ENCODE results near the gene ITGB2.

ITGB2 gene

DNA sequence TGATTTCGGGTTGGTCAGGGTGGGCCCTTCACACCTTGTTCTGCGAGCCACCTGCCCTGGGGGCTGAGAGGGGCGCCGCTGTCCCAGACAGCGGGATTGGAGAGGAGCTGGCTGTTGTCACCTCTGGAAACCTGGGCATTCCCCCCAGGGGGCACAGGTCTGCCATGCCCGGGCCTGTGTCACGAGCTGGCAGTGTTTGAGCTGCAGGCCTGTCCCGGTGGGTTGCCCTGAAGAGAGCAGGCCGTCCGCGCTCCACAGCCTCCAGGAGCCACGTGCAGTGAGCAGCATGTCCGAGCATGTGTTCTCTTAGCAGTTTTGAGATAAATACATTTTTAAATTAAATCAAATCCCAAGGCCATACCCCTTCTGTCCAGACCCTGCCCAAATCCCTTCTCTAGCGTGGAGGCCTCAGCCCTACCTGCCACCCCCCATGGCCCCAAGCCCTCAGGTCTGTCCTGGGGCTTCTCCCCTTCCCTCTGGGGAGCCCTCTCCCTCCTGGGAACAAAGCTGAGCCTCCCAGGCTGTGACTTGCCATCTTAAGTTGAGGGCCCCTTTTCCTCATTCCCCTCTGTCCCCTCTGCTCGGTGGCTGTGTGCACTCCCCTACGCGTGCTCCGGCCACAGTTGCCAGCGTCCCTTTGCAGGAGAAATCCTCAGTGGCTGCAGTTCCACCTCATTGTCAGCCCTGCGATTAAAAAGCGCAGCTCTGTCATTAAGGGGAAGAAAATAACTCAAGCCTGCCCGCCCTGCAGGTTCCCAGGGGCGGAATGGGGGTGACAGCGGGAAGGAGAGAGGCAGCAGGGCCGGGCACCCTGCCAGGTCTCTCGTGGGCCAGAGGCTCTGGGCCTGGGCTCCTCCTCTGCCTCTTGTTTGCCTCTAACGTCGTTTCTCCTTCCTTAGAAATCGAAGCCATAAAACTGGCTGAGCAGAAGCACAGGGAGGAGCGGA is 45.7 kb upstream of the ITGB2 start:
- peak overlapping the region in 2 of 3 experiments; percentile 28 to 42 for H3K4me3 Mint-ChIP-seq
- TF ChIP-seq, protein P1, sequence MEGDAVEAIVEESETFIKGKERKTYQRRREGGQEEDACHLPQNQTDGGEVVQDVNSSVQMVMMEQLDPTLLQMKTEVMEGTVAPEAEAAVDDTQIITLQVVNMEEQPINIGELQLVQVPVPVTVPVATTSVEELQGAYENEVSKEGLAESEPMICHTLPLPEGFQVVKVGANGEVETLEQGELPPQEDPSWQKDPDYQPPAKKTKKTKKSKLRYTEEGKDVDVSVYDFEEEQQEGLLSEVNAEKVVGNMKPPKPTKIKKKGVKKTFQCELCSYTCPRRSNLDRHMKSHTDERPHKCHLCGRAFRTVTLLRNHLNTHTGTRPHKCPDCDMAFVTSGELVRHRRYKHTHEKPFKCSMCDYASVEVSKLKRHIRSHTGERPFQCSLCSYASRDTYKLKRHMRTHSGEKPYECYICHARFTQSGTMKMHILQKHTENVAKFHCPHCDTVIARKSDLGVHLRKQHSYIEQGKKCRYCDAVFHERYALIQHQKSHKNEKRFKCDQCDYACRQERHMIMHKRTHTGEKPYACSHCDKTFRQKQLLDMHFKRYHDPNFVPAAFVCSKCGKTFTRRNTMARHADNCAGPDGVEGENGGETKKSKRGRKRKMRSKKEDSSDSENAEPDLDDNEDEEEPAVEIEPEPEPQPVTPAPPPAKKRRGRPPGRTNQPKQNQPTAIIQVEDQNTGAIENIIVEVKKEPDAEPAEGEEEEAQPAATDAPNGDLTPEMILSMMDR (IDR thresholded peaks at IDR 0.05; ENCODE audit: unreplicated experiment in 3 of 3): no peak
- H3K4me1 Mint-ChIP-seq: peaks cover 56% of the 10 kb centered on the region
- H3K9me3 Mint-ChIP-seq: no peaks in the 10 kb centered on the region
- peaks cover 3% of the 10 kb centered on the region for H3K27me3 Mint-ChIP-seq (ENCODE audit: low read depth)
- H3K36me3 Mint-ChIP-seq (ENCODE audit: low read depth): peaks cover 47% of the 10 kb centered on the region
- H3K27ac Mint-ChIP-seq: peak overlapping the region; percentile 59 to 86 (median 83)

DNA sequence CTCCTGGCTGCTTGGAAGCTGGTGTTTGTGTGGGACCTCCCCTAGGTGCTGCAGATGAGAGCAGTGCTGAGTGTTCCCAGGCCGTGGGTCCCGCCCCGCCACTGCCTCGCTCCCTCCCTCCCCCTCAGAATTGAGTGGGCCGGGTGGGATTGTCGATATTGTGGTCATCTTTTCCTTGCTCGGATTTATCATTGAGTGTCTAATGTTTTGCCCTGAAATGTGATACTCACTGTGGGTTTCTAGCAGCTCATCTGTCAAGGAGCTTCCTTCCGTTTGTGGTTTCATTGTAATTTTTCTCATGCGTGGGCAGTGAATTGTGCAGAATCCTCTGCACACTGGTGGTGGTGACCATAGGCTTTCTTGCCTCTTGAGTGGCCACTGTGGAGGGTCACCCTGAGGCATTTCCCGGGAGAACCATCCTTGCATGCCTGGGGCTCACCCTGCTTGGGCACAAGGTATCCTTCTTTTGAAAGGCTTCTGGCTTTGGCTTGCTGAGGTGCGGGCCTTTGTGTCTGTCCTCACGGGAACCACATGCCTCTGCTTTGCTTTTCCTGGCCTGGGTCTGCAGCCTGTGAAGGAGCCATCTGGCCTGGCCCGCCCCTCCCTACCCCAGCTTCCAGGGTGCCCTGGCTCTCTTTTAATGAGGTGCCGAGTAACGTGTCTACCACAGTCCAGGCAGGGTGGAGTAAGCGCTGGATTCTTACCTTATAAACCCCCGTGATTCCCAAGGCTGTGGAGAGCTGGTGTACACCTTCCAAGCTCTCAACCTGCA is 44.7 kb upstream of the ITGB2 start:
- Mint-ChIP-seq H3K27ac (peak overlapping the region in 2 of 3 experiments; percentile 24 to 68), H3K27me3 (ENCODE audit: low read depth) (peaks cover 3% of the 10 kb centered on the region), H3K9me3 (no peaks in the 10 kb centered on the region), H3K36me3 (ENCODE audit: low read depth) (peaks cover 56% of the 10 kb centered on the region), H3K4me3 (peak overlapping the region in 2 of 3 experiments; percentile 3 to 22), H3K4me1 (peaks cover 62% of the 10 kb centered on the region)
- TF ChIP-seq, protein P1 (IDR thresholded peaks at IDR 0.05; ENCODE audit: unreplicated experiment in 3 of 3): no peak

DNA sequence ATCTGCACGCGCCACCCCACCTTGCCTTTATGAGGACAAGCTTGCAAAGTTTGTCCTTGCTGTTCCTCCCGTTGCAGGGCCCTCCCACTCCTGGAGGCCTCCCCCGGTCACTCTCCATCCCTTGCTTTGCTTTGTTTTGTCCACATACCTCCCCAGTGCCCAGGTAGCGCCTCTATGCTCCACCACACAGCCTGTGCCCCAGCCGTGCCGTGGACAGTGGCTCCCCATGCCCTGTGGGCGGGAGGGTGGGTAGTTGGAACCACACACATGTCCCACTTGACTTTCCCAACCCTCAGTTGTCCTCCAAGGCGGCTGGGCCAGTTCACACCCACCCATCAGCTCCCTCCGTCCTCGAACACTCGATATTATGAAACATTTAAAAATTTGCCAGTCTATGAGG is 43.7 kb upstream of the ITGB2 start:
- H3K36me3 Mint-ChIP-seq (ENCODE audit: low read depth): peaks cover 50% of the 10 kb centered on the region
- H3K4me3 Mint-ChIP-seq: peak overlapping the region in 1 of 3 experiments; percentile 26
- no peaks in the 10 kb centered on the region for H3K9me3 Mint-ChIP-seq
- peaks cover 54% of the 10 kb centered on the region for H3K4me1 Mint-ChIP-seq
- H3K27me3 Mint-ChIP-seq (ENCODE audit: low read depth): no peaks in the 10 kb centered on the region
- TF ChIP-seq, protein P1 (IDR thresholded peaks at IDR 0.05; ENCODE audit: unreplicated experiment in 3 of 3): no peak
- H3K27ac Mint-ChIP-seq: peak overlapping the region in 2 of 3 experiments; percentile 46 to 48

DNA sequence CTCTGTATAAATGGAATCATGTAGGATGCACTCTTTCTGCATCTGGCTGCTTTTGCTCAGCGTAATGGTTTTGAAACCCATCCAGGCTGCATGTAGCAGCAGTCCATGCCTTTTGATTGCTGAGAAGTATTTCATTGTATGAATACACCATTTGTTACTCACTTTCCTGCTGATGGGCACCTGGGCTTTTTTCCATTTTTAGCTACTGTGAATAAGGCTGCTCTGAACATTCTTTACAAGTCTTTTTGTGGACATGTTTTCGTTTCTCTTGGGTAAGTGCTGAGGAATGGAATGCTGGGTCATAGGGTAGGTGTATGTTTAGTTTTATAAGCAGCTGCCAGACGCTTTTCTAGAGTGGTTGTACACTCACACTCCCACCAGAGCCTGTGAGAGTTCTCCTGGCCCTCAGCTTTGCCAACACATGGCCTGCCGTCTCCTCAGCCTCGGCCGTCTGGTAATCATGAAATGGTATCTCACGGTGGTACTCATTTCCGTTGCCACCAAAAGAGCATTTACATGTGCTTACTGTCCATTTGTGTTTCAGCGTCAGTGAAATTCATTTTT is 41.8 kb upstream of the ITGB2 start:
- peaks cover 69% of the 10 kb centered on the region for H3K4me1 Mint-ChIP-seq
- TF ChIP-seq, protein P1 (IDR thresholded peaks at IDR 0.05; ENCODE audit: unreplicated experiment in 3 of 3): no peak
- no peaks in the 10 kb centered on the region for H3K9me3 Mint-ChIP-seq
- H3K36me3 Mint-ChIP-seq (ENCODE audit: low read depth): peaks cover 55% of the 10 kb centered on the region
- peak overlapping the region; percentile 55 to 95 (median 91) for H3K27ac Mint-ChIP-seq
- H3K27me3 Mint-ChIP-seq (ENCODE audit: low read depth): no peaks in the 10 kb centered on the region
- H3K4me3 Mint-ChIP-seq: peak overlapping the region; percentile 29 to 35 (median 31)

DNA sequence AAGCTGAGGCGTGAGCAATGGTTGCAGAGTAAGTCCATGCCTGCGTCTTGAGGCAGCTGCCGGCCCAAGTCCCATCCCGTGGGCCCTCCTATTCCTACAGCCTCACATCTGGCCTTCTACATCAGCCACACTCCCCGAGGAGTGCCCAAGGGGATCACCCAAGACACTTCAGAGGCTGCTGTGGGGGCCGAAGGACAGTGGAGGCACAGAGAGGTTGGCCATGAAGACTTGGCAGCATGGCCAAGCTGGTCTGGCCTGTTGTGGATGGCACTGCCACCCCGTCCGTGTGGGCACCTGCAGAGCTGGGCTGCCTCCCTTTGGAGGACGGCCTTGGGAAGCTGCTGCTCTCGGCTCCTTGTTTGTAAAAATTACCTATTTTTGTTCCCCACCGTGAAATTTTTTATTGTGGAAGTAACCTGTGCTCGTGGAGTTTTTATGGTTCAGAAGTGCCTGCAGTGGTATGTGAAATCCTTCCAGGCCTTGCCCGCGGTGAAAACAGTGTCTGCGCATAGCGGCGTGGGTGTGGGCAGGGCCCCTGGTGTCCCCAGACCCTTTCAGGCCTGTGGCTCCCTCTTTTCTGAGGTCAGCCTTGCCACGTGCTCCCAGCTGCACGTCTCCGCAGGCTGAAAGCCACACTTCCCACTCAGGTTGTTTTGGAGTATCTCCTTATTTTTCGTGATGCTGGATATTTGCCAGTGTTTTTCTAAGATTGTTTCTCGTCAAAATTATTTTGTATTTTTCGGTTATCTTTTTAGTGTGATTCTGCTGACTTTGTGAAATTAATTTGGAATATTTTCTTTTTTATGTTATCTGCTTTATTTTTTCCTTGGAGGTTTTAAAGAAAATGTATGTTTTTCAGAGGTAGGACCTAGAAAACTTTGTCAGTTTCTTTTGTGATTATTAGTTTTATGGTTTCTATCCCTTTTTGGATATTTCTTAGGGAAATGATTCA is 39.7 kb upstream of the ITGB2 start:
- TF ChIP-seq, protein P1 (IDR thresholded peaks at IDR 0.05; ENCODE audit: unreplicated experiment in 3 of 3): no peak
- Mint-ChIP-seq H3K36me3 (ENCODE audit: low read depth) (peaks cover 60% of the 10 kb centered on the region), H3K9me3 (no peaks in the 10 kb centered on the region), H3K4me3 (no peak overlapping the region), H3K27me3 (ENCODE audit: low read depth) (no peaks in the 10 kb centered on the region), H3K4me1 (peaks cover 75% of the 10 kb centered on the region), H3K27ac (peak overlapping the region in 1 of 3 experiments; percentile 26)
